Right atrium auricular region (tissue), 2 donors: ENCODE results near the gene TTC31. TPM values are rescaled to one million over a fixed set of nuclear protein-coding genes. Genes with fewer than 3 reads are reported as not detected.

Source experiments
- DNase-seq: peaks from one replicate; pipeline ENCODE4 v3.0.0-alpha.2; 2019; ENCODE audit warnings: low spot score
- H3K27ac ChIP-seq, 2 donors: fragments of 200-600 bp; sonication (generic); 1 replicate in 1 of 2; 2 replicates in 1 of 2; pipeline ENCODE4 v1.5.1; 2016 to 2019
- H3K27me3 ChIP-seq, 2 donors: fragments of 200-600 bp; sonication (generic); one replicate each; pipeline versions ENCODE4 v1.5.1 to v1.6.0; 2017 to 2019
- H3K36me3 ChIP-seq: fragments of 200-600 bp; sonication (generic); one replicate; pipeline ENCODE4 v1.5.1; 2016
- H3K4me1 ChIP-seq, 2 donors: fragments of 200-600 bp; sonication (generic); one replicate each; pipeline versions ENCODE4 v1.5.1 to v1.6.0; 2017 to 2019
- H3K4me3 ChIP-seq, 2 donors: fragments of 200-600 bp; sonication (generic); 1 replicate in 1 of 2; 2 replicates in 1 of 2; pipeline ENCODE4 v1.5.1; 2017 to 2019; ENCODE audit warnings: mild to moderate bottlenecking in 1 of 2, moderate library complexity in 1 of 2
- H3K9me3 ChIP-seq, 2 donors: fragments of 200-600 bp; sonication (generic); one replicate each; pipeline ENCODE4 v1.5.1; 2019
- CTCF ChIP-seq, 2 donors: fragments of 200-600 bp; sonication (generic); IDR thresholded peaks; one replicate each; pipeline ENCODE4 v1.5.1; 2019; ENCODE audit warnings: antibody characterized with exemption in 2 of 2
- total RNA-seq, 2 donors: library from RNA; depleted of rRNA; stranded (reverse); fragments of >200 nt; gene quantifications; one replicate each; pipeline ENCODE4 v1.1.0, GENCODE V29; 2016

Gene TTC31
- total RNA-seq, 2 donors from 2014 or later = 9.1 to 9.6 TPM

- Histone ChIP-seq H3K36me3 (peaks cover 1% of the 10 kb centered on the region), H3K27me3 (peaks cover 18 to 21% of the 10 kb centered on the region in 2 donors), H3K4me1 (peaks cover 0 to 48% of the 10 kb centered on the region in 2 donors), H3K4me3 (peak overlapping the region; percentile 6 to 51), H3K9me3 (no peaks in the 10 kb centered on the region), H3K27ac (no peak overlapping the region)
- TF ChIP-seq CTCF (IDR thresholded peaks at IDR 0.05) = no peak
- DNase-seq = no peak
Measured at GRCh38 chr2:74498500-74499266, 15.8 kb downstream of the TTC31 start.

GRCh38 chr2:74499267-74499939 is 16.5 kb downstream of the TTC31 start, which contains the start of gene LBX2:
LBX2 (minus strand) TSS chr2:74499603; CDS start chr2:74499537, 66 bp downstream.
- no peaks in the 10 kb centered on the region for H3K36me3 ChIP-seq
- H3K4me1 ChIP-seq = peaks cover 0 to 56% of the 10 kb centered on the region in 2 donors
- H3K27ac ChIP-seq = no peak within 1 kb of the TSS
- H3K9me3 ChIP-seq = no peaks in the 10 kb centered on the region
- H3K4me3 ChIP-seq = peak within 1 kb of the TSS; percentile 6 to 51
- DNase-seq = no peak
- H3K27me3 ChIP-seq = peaks cover 18 to 21% of the 10 kb centered on the region in 2 donors
- no peak for TF ChIP-seq CTCF (IDR thresholded peaks at IDR 0.05)

- TF ChIP-seq CTCF (IDR thresholded peaks at IDR 0.05) = no peak
- peaks cover 0 to 62% of the 10 kb centered on the region in 2 donors for H3K4me1 ChIP-seq
Measured at GRCh38 chr2:74499940-74500577, 17.2 kb downstream of the TTC31 start.

GRCh38 chr2:74500578-74500946 is 17.7 kb downstream of the TTC31 start:
- no peak overlapping the region for H3K27ac ChIP-seq
- peaks cover 18 to 21% of the 10 kb centered on the region in 2 donors for H3K27me3 ChIP-seq
- no peak for TF ChIP-seq CTCF (IDR thresholded peaks at IDR 0.05)
- H3K4me1 ChIP-seq = peaks cover 0 to 67% of the 10 kb centered on the region in 2 donors
- peaks cover 9% of the 10 kb centered on the region for H3K36me3 ChIP-seq
- H3K4me3 ChIP-seq = no peak overlapping the region
- no peak for DNase-seq
- H3K9me3 ChIP-seq = no peaks in the 10 kb centered on the region

More at GRCh38 chr2:74499940-74500577, 17.2 kb downstream of the TTC31 start:
- Histone ChIP-seq H3K9me3 (no peaks in the 10 kb centered on the region), H3K27ac (no peak overlapping the region), H3K36me3 (peaks cover 4% of the 10 kb centered on the region), H3K4me3 (peak overlapping the region in 1 of 2 donors; percentile 51), H3K27me3 (peaks cover 18 to 21% of the 10 kb centered on the region in 2 donors)
- no peak for DNase-seq

GRCh38 chr2:74501335-74502071 is 18.6 kb downstream of the TTC31 start:
- Histone ChIP-seq H3K4me1 (peaks cover 0 to 77% of the 10 kb centered on the region in 2 donors), H3K27me3 (peaks cover 18 to 21% of the 10 kb centered on the region in 2 donors), H3K36me3 (peaks cover 14% of the 10 kb centered on the region), H3K27ac (no peak overlapping the region), H3K4me3 (peak overlapping the region in 1 of 2 donors; percentile 62), H3K9me3 (no peaks in the 10 kb centered on the region)
- no peak for DNase-seq
- no peak for TF ChIP-seq CTCF (IDR thresholded peaks at IDR 0.05)
